ENCODE measurements around the gene CYP8B1.

- TF ChIP-seq CTCF (CRISPR knock-in tag; IDR thresholded peaks at IDR 0.05) (no peak), CREM (IDR thresholded peaks at IDR 0.05) (0 out of 2 replicates have a peak, but pooled peaks have one; percentile 52), CREM (CRISPR knock-in tag; IDR thresholded peaks at IDR 0.05) (no peak), ZNF674 (CRISPR knock-in tag; IDR thresholded peaks at IDR 0.05; ENCODE audit: low read depth) (no peak), KDM1A (CRISPR knock-in tag; IDR thresholded peaks at IDR 0.05) (no peak)
Measured at GRCh38 chr3:42875325-42876151, at the start of gene CYP8B1.

All from HepG2 (cell line).